HL-60 (cell line): ENCODE measurements around the gene PTPRR.

ENCODE experiments used
- CTCF ChIP-seq: IDR thresholded peaks from one replicate; pipeline ENCODE4 v1.5.1; 2011; ENCODE audit warnings: low read length, control low read depth, inconsistent platforms; ENCODE audit not compliant: insufficient read depth
- POLR2AphosphoS5 ChIP-seq: IDR thresholded peaks from 2 replicates; pipeline ENCODE4 v1.6.1; 2012; ENCODE audit warnings: low read depth

- TF ChIP-seq CTCF (no peak), POLR2AphosphoS5 (no peak)
Measured at GRCh38 chr12:70964867-70965510, 44.5 kb upstream of the PTPRR start.
